Measurements from ENCODE around the gene ACSF3.

GRCh38 chr16:89095491-89095951, 1.9 kb downstream of the ACSF3 start:
- TF ChIP-seq, protein P1, sequence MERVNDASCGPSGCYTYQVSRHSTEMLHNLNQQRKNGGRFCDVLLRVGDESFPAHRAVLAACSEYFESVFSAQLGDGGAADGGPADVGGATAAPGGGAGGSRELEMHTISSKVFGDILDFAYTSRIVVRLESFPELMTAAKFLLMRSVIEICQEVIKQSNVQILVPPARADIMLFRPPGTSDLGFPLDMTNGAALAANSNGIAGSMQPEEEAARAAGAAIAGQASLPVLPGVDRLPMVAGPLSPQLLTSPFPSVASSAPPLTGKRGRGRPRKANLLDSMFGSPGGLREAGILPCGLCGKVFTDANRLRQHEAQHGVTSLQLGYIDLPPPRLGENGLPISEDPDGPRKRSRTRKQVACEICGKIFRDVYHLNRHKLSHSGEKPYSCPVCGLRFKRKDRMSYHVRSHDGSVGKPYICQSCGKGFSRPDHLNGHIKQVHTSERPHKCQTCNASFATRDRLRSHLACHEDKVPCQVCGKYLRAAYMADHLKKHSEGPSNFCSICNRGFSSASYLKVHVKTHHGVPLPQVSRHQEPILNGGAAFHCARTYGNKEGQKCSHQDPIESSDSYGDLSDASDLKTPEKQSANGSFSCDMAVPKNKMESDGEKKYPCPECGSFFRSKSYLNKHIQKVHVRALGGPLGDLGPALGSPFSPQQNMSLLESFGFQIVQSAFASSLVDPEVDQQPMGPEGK (CRISPR knock-in tag; IDR thresholded peaks at IDR 0.05; ENCODE audit: borderline replicate concordance): no peak
- TF ChIP-seq ISL1 (CRISPR knock-in tag; IDR thresholded peaks at IDR 0.05) (no peak), ZNF565 (CRISPR knock-in tag; conservative IDR thresholded peaks at IDR 0.05; ENCODE audit: low read depth) (no peak), CREB5 (CRISPR knock-in tag; IDR thresholded peaks at IDR 0.05; ENCODE audit: low read depth) (no peak), ZFP30 (CRISPR knock-in tag; IDR thresholded peaks at IDR 0.05) (no peak), ARNTL (CRISPR knock-in tag; IDR thresholded peaks at IDR 0.05; ENCODE audit: borderline replicate concordance, low read depth) (no peak), ZFP3 (CRISPR knock-in tag; IDR thresholded peaks at IDR 0.05) (no peak), ZNF8 (CRISPR knock-in tag; IDR thresholded peaks at IDR 0.05) (no peak), ESRRG (CRISPR knock-in tag; IDR thresholded peaks at IDR 0.05) (no peak), ZNF70 (CRISPR knock-in tag; IDR thresholded peaks at IDR 0.05) (no peak)

Data from SK-N-SH treated with all-trans-retinoic acid at 6 μM for 48 hours (cell line).